HepG2 (cell line): Measurements from ENCODE around the gene RAB40C. TPM values are rescaled to one million over a fixed set of nuclear protein-coding genes. Genes with fewer than 3 reads are reported as not detected.

Source experiments
- CEBPB ChIP-seq: IDR thresholded peaks from 2 replicates; pipeline ENCODE4 v1.6.1; 2011; ENCODE audit warnings: low read depth, low read length, improper control_type of control experiment, borderline replicate concordance
- CENPX ChIP-seq: sonication (generic); formaldehyde crosslinking; IDR thresholded peaks from 2 replicates; pipeline ENCODE4 v1.9.0; 2021; ENCODE audit warnings: mild to moderate bottlenecking, missing genetic modification reagents, moderate library complexity
- FOXJ3 ChIP-seq: sonication (generic); formaldehyde crosslinking; IDR thresholded peaks from 2 replicates; pipeline ENCODE4 v1.4.0; 2020; ENCODE audit warnings: missing genetic modification reagents, mild to moderate bottlenecking, borderline replicate concordance
- HDAC2 ChIP-seq: sonication (generic); formaldehyde crosslinking; IDR thresholded peaks from 2 replicates; pipeline ENCODE4 v1.4.0; 2020; ENCODE audit warnings: missing genetic modification reagents
- HOXD1 ChIP-seq: sonication (generic); formaldehyde crosslinking; IDR thresholded peaks from 2 replicates; pipeline ENCODE4 v1.5.0; 2020; ENCODE audit warnings: missing genetic modification reagents
- MAFK ChIP-seq, 2 experiments: IDR thresholded peaks in 1 of 2; conservative IDR thresholded peaks in 1 of 2; 2 replicates each; pipeline ENCODE4 v1.6.1; 2011; ENCODE audit warnings: improper control_type of control experiment in 2 of 2, low read length in 2 of 2
- MED13 ChIP-seq: sonication (generic); formaldehyde crosslinking; IDR thresholded peaks from 2 replicates; pipeline ENCODE4 v1.5.0; 2020; ENCODE audit warnings: missing genetic modification reagents
- NFATC3 ChIP-seq: sonication (generic); formaldehyde crosslinking; IDR thresholded peaks from 2 replicates; pipeline ENCODE4 v1.5.1; 2020; ENCODE audit warnings: mild to moderate bottlenecking, missing genetic modification reagents
- NFRKB ChIP-seq: fragments of 450-650 bp; IDR thresholded peaks from 2 replicates; pipeline ENCODE4 v1.6.1; 2017
- POGZ ChIP-seq: sonication (generic); formaldehyde crosslinking; IDR thresholded peaks from 2 replicates; pipeline ENCODE4 v1.4.0; 2020; ENCODE audit warnings: mild to moderate bottlenecking, missing genetic modification reagents
- SNAPC2 ChIP-seq: sonication (generic); formaldehyde crosslinking; IDR thresholded peaks from 2 replicates; pipeline ENCODE4 v1.8.1; 2022; ENCODE audit warnings: mild to moderate bottlenecking, missing genetic modification reagents
- SNRNP70 ChIP-seq: fragments of 200-400 bp; formaldehyde crosslinking; IDR thresholded peaks from 2 replicates; pipeline ENCODE4 v1.6.1; 2017; ENCODE audit warnings: mild to moderate bottlenecking, low read depth, low read length, moderate library complexity
- SOX6 ChIP-seq, 2 experiments: fragments of 450-650 bp in 1 of 2; sonication (generic) in 1 of 2; formaldehyde crosslinking in 1 of 2; IDR thresholded peaks; 2 replicates each; pipeline versions ENCODE4 v1.4.0 to v1.6.1; 2017 to 2020; ENCODE audit warnings: antibody characterized with exemption in 1 of 2, mild to moderate bottlenecking in 1 of 2, missing genetic modification reagents in 1 of 2
- ZFP36 ChIP-seq: fragments of 150-350 bp; IDR thresholded peaks from 2 replicates; pipeline ENCODE4 v1.6.1; 2018; ENCODE audit warnings: borderline replicate concordance, low read length, low read depth; ENCODE audit not compliant: partially characterized antibody
- ZKSCAN5 ChIP-seq: sonication (generic); formaldehyde crosslinking; IDR thresholded peaks from 2 replicates; pipeline ENCODE4 v1.5.1; 2020; ENCODE audit warnings: mild to moderate bottlenecking, missing genetic modification reagents
- ZNF121 ChIP-seq: sonication (generic); formaldehyde crosslinking; IDR thresholded peaks from 2 replicates; pipeline ENCODE4 v1.5.0; 2020; ENCODE audit warnings: mild to moderate bottlenecking, missing genetic modification reagents
- ZNF329 ChIP-seq: sonication (generic); formaldehyde crosslinking; IDR thresholded peaks from 2 replicates; pipeline ENCODE4 v1.9.0; 2021; ENCODE audit warnings: low read depth, mild to moderate bottlenecking, missing genetic modification reagents
- ZNF383 ChIP-seq: sonication (generic); formaldehyde crosslinking; IDR thresholded peaks from 2 replicates; pipeline ENCODE4 v1.4.0; 2020; ENCODE audit warnings: missing genetic modification reagents, mild to moderate bottlenecking, borderline replicate concordance
- polyA plus RNA-seq, 8 experiments: library from polyadenylated mRNA; depleted of rRNA in 3 of 8; stranded (reverse) in 7 of 8; unstranded in 1 of 8; fragments of >200 nt; fragmentation: Illumina TruSeq in 4 of 8; extraction: Trizol in 4 of 8; gene quantifications; 2 replicates each; pipeline versions ENCODE4 v1.2.1 to v1.2.3, GENCODE V29; 2011 to 2016; ENCODE audit warnings: low read depth in 4 of 8, missing spikeins in 1 of 8, mixed read lengths in 1 of 8; ENCODE audit not compliant: insufficient read depth in 1 of 8
- total RNA-seq, 5 experiments: library from RNA; depleted of rRNA; stranded (reverse); fragments of >200 nt; fragmentation: Illumina TruSeq; extraction: Trizol; gene quantifications; 2 replicates each; pipeline ENCODE4 v1.2.3, GENCODE V29; 2016; ENCODE audit warnings: low read depth in 1 of 5
- TF ChIP-seq, protein P1 (sequence below): sonication (generic); formaldehyde crosslinking; IDR thresholded peaks from one replicate; pipeline ENCODE4 v1.5.1; 2020; ENCODE audit warnings: mild to moderate bottlenecking, missing genetic modification reagents; ENCODE audit errors: not compliant biosample characterization
- TF ChIP-seq, protein P2 (sequence below): sonication (generic); formaldehyde crosslinking; IDR thresholded peaks from 2 replicates; pipeline ENCODE4 v1.4.0; 2020; ENCODE audit warnings: low read depth, mild to moderate bottlenecking, missing genetic modification reagents

RAB40C gene
- total and polyA plus RNA-seq, 2 of the 13 experiments (the other 11 are each of a cell fraction or from before 2014, with no cell fraction given) = 7.7 to 11.5 TPM

- TF ChIP-seq, protein P1, sequence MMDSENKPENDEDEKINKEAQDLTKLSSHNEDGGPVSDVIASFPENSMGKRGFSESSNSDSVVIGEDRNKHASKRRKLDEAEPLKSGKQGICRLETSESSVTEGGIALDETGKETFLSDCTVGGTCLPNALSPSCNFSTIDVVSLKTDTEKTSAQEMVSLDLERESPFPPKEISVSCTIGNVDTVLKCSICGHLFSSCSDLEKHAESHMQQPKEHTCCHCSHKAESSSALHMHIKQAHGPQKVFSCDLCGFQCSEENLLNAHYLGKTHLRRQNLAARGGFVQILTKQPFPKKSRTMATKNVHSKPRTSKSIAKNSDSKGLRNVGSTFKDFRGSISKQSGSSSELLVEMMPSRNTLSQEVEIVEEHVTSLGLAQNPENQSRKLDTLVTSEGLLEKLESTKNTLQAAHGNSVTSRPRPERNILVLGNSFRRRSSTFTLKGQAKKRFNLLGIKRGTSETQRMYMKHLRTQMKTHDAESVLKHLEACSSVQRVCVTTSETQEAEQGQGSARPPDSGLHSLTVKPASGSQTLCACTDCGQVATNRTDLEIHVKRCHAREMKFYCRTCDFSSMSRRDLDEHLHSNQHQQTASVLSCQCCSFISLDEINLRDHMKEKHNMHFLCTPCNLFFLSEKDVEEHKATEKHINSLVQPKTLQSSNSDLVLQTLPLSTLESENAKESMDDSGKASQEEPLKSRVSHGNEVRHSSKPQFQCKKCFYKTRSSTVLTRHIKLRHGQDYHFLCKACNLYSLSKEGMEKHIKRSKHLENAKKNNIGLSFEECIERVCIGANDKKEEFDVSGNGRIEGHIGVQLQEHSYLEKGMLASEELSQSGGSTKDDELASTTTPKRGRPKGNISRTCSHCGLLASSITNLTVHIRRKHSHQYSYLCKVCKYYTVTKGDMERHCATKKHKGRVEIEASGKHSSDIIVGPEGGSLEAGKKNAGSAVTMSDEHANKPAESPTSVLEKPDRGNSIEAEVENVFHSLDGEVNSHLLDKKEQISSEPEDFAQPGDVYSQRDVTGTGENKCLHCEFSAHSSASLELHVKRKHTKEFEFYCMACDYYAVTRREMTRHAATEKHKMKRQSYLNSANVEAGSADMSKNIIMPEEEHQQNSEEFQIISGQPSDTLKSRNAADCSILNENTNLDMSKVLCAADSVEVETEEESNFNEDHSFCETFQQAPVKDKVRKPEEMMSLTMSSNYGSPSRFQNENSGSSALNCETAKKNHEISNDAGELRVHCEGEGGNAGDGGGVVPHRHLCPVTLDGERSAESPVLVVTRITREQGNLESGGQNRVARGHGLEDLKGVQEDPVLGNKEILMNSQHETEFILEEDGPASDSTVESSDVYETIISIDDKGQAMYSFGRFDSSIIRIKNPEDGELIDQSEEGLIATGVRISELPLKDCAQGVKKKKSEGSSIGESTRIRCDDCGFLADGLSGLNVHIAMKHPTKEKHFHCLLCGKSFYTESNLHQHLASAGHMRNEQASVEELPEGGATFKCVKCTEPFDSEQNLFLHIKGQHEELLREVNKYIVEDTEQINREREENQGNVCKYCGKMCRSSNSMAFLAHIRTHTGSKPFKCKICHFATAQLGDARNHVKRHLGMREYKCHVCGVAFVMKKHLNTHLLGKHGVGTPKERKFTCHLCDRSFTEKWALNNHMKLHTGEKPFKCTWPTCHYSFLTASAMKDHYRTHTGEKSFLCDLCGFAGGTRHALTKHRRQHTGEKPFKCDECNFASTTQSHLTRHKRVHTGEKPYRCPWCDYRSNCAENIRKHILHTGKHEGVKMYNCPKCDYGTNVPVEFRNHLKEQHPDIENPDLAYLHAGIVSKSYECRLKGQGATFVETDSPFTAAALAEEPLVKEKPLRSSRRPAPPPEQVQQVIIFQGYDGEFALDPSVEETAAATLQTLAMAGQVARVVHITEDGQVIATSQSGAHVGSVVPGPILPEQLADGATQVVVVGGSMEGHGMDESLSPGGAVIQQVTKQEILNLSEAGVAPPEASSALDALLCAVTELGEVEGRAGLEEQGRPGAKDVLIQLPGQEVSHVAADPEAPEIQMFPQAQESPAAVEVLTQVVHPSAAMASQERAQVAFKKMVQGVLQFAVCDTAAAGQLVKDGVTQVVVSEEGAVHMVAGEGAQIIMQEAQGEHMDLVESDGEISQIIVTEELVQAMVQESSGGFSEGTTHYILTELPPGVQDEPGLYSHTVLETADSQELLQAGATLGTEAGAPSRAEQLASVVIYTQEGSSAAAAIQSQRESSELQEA (CRISPR knock-in tag) = peak; percentile 62
- TF ChIP-seq MED13 (CRISPR knock-in tag) = no peak
- no peak for TF ChIP-seq FOXJ3 (CRISPR knock-in tag)
- no peak for TF ChIP-seq NFATC3 (CRISPR knock-in tag)
- TF ChIP-seq, protein P2, sequence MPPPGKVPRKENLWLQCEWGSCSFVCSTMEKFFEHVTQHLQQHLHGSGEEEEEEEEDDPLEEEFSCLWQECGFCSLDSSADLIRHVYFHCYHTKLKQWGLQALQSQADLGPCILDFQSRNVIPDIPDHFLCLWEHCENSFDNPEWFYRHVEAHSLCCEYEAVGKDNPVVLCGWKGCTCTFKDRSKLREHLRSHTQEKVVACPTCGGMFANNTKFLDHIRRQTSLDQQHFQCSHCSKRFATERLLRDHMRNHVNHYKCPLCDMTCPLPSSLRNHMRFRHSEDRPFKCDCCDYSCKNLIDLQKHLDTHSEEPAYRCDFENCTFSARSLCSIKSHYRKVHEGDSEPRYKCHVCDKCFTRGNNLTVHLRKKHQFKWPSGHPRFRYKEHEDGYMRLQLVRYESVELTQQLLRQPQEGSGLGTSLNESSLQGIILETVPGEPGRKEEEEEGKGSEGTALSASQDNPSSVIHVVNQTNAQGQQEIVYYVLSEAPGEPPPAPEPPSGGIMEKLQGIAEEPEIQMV = 0 out of 2 replicates have a peak, but pooled peaks have one; percentile 36
- no peak for TF ChIP-seq MAFK (conservative IDR thresholded peaks at IDR 0.05 in 1 of 2, IDR thresholded peaks at IDR 0.05 in 1 of 2; ENCODE audit: low read length in 2 of 2)
- TF ChIP-seq HDAC2 (CRISPR knock-in tag) = peak; percentile 19; the same call in 1 of the 2 replicates
- TF ChIP-seq SOX6 (IDR thresholded peaks at IDR 0.05) = no peak
- peak; percentile 37; the same call in 1 of the 2 replicates for TF ChIP-seq SOX6 (CRISPR knock-in tag; IDR thresholded peaks at IDR 0.05)
- TF ChIP-seq HOXD1 = no peak
- no peak for TF ChIP-seq SNRNP70
- TF ChIP-seq ZNF121 = no peak
- no peak for TF ChIP-seq ZNF383 (CRISPR knock-in tag)
- TF ChIP-seq CEBPB = no peak
- no peak for TF ChIP-seq ZKSCAN5 (CRISPR knock-in tag)
- TF ChIP-seq CENPX = no peak
- TF ChIP-seq NFRKB = no peak
- 0 out of 2 replicates have a peak, but pooled peaks have one; percentile 57 for TF ChIP-seq SNAPC2 (CRISPR knock-in tag)
- TF ChIP-seq ZFP36 = no peak
- TF ChIP-seq POGZ (CRISPR knock-in tag) = no peak
- TF ChIP-seq ZNF329 (CRISPR knock-in tag) = peak; percentile 87
Measured at GRCh38 chr16:642189-643049, 52.6 kb downstream of the RAB40C start (continued).
